ENCODE results near the gene MRPL52.

MRPL52 gene

GRCh38 chr14:22837114-22837749, 7.5 kb downstream of the MRPL52 start:
- DNase-seq (ENCODE audit: extremely low spot score, insufficient read length, low read depth): no peak
- no peak for FAIRE-seq

GRCh38 chr14:22837750-22838538, 8.3 kb downstream of the MRPL52 start:
- DNase-seq (ENCODE audit: extremely low spot score, insufficient read length, low read depth) (no peak), FAIRE-seq (no peak)

GRCh38 chr14:22838631-22839041, 8.9 kb downstream of the MRPL52 start:
- FAIRE-seq (no peak), DNase-seq (ENCODE audit: extremely low spot score, insufficient read length, low read depth) (no peak)

- no peak for DNase-seq (ENCODE audit: extremely low spot score, insufficient read length, low read depth)
- no peak for FAIRE-seq
Measured at GRCh38 chr14:22839159-22839779, 9.6 kb downstream of the MRPL52 start.

- DNase-seq (ENCODE audit: extremely low spot score, insufficient read length, low read depth) (no peak), FAIRE-seq (no peak)
Measured at GRCh38 chr14:22841311-22841710, 11.6 kb downstream of the MRPL52 start.

- no peak for FAIRE-seq
- DNase-seq (ENCODE audit: extremely low spot score, insufficient read length, low read depth): no peak
Measured at GRCh38 chr14:22841769-22842168, 12.1 kb downstream of the MRPL52 start.

GRCh38 chr14:22842211-22843122, 12.8 kb downstream of the MRPL52 start:
- FAIRE-seq (no peak), DNase-seq (ENCODE audit: extremely low spot score, insufficient read length, low read depth) (no peak)

GRCh38 chr14:22843123-22843925, 13.6 kb downstream of the MRPL52 start:
- no peak for FAIRE-seq
- DNase-seq (ENCODE audit: extremely low spot score, insufficient read length, low read depth): no peak

- no peak for DNase-seq (ENCODE audit: extremely low spot score, insufficient read length, low read depth)
- FAIRE-seq: no peak
Measured at GRCh38 chr14:22844221-22845102, 14.8 kb downstream of the MRPL52 start.

- DNase-seq (ENCODE audit: extremely low spot score, insufficient read length, low read depth): no peak
- no peak for FAIRE-seq
Measured at GRCh38 chr14:22845103-22845394, 15.4 kb downstream of the MRPL52 start.

- DNase-seq (ENCODE audit: extremely low spot score, insufficient read length, low read depth) (no peak), FAIRE-seq (no peak)
Measured at GRCh38 chr14:22845821-22846625, 16.3 kb downstream of the MRPL52 start.

GRCh38 chr14:22846811-22847307, 17.2 kb downstream of the MRPL52 start:
- DNase-seq (ENCODE audit: extremely low spot score, insufficient read length, low read depth) (no peak), FAIRE-seq (no peak)

- no peak for FAIRE-seq
Measured at GRCh38 chr14:22847661-22848341, 18.1 kb downstream of the MRPL52 start.

GRCh38 chr14:22848351-22849164, 18.9 kb downstream of the MRPL52 start:
- FAIRE-seq (no peak), DNase-seq (ENCODE audit: extremely low spot score, insufficient read length, low read depth) (no peak)

More at GRCh38 chr14:22847661-22848341, 18.1 kb downstream of the MRPL52 start:
- no peak for DNase-seq (ENCODE audit: extremely low spot score, insufficient read length, low read depth)

- FAIRE-seq (no peak), DNase-seq (ENCODE audit: extremely low spot score, insufficient read length, low read depth) (no peak)
Measured at GRCh38 chr14:22849212-22849819, 19.6 kb downstream of the MRPL52 start.

Measured in GM18507 (cell line).